AG10803 (cell line): Measurements from ENCODE around the gene PRRT1B.

ENCODE experiments used
- DNase-seq: peaks from one replicate; pipeline ENCODE4 v3.0.0; 2010; ENCODE audit warnings: low read depth
- H3K4me3 ChIP-seq: 2 replicates; pipeline ENCODE4 v1.5.1; 2011; ENCODE audit warnings: mild to moderate bottlenecking, low read length, control low read depth
- CTCF ChIP-seq: conservative IDR thresholded peaks from 2 replicates; pipeline ENCODE4 v1.5.1; 2011; ENCODE audit warnings: mild to moderate bottlenecking, low read length, control low read depth, inconsistent platforms

The PRRT1B gene

GRCh38 chr9:131589993-131590392 lies 44.7 kb downstream of the PRRT1B start:
- no peak for DNase-seq
- H3K4me3 ChIP-seq = no peak overlapping the region
- TF ChIP-seq CTCF = no peak

- no peak for TF ChIP-seq CTCF
- no peak for DNase-seq
- no peak overlapping the region for H3K4me3 ChIP-seq
These were observed 45.1 kb downstream of the PRRT1B start for GRCh38 chr9:131590449-131590848.

- H3K4me3 ChIP-seq = no peak overlapping the region
- peak; percentile 74 for DNase-seq
- TF ChIP-seq CTCF = peak; percentile 85
These were observed 45.9 kb downstream of the PRRT1B start for GRCh38 chr9:131590907-131591844.

- no peak for DNase-seq
- no peak overlapping the region for H3K4me3 ChIP-seq
- TF ChIP-seq CTCF = no peak
These were observed 46.5 kb downstream of the PRRT1B start for GRCh38 chr9:131591845-131592208.

GRCh38 chr9:131593091-131593820 lies 47.9 kb downstream of the PRRT1B start:
- DNase-seq = peak; percentile 5
- no peak for TF ChIP-seq CTCF

GRCh38 chr9:131593936-131594665 lies 48.8 kb downstream of the PRRT1B start:
- no peak overlapping the region for H3K4me3 ChIP-seq
- DNase-seq = no peak

More at GRCh38 chr9:131593091-131593820, 47.9 kb downstream of the PRRT1B start:
- H3K4me3 ChIP-seq = no peak overlapping the region

More at GRCh38 chr9:131593936-131594665, 48.8 kb downstream of the PRRT1B start:
- no peak for TF ChIP-seq CTCF
